ENCODE measurements around the gene FILIP1.

DNA sequence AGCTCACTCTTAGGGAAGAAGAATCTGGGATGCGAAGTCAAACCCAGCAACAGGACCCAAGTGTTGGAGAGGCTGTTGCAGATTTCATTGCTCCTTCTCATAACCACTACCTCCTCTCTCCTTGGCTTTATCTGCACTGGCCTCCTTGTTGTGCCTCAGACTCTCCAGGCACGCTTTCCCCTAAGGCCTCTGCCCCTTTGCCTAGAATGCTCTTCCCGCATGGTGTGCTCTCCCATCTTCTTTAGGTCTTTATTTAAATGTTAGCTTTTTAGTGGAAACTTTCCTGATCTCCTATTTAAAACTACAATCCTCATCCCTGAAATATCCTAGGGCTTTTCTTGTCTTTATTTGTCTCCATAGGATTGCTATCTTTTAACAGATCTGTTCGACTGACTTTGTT lies 114.1 kb downstream of the FILIP1 start:
- TF ChIP-seq SP1 (IDR thresholded peaks at IDR 0.05; ENCODE audit: low read depth, low read length) (no peak), TEAD4 (IDR thresholded peaks at IDR 0.05; ENCODE audit: low read depth, low read length) (no peak), BACH1 (IDR thresholded peaks at IDR 0.05; ENCODE audit: low read length) (no peak), EZH2 (IDR thresholded peaks at IDR 0.05; ENCODE audit: low read depth, low read length, severe bottlenecking) (no peak), CEBPB (IDR thresholded peaks at IDR 0.05; ENCODE audit: low read depth, low read length) (no peak), RNF2 (IDR thresholded peaks at IDR 0.05; ENCODE audit: borderline replicate concordance, low read depth, low read length, missing control alignments, poor library complexity, severe bottlenecking) (no peak), EGR1 (IDR thresholded peaks at IDR 0.05; ENCODE audit: borderline replicate concordance, low read depth, low read length) (no peak), SP2 (IDR thresholded peaks at IDR 0.05; ENCODE audit: low read length) (no peak), POLR2AphosphoS5 (IDR thresholded peaks at IDR 0.05; ENCODE audit: low read depth, low read length) (no peak)
- TF ChIP-seq, protein P1, sequence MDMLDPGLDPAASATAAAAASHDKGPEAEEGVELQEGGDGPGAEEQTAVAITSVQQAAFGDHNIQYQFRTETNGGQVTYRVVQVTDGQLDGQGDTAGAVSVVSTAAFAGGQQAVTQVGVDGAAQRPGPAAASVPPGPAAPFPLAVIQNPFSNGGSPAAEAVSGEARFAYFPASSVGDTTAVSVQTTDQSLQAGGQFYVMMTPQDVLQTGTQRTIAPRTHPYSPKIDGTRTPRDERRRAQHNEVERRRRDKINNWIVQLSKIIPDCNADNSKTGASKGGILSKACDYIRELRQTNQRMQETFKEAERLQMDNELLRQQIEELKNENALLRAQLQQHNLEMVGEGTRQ (IDR thresholded peaks at IDR 0.05; ENCODE audit: low read length), result no peak
- TF ChIP-seq, protein P2, sequence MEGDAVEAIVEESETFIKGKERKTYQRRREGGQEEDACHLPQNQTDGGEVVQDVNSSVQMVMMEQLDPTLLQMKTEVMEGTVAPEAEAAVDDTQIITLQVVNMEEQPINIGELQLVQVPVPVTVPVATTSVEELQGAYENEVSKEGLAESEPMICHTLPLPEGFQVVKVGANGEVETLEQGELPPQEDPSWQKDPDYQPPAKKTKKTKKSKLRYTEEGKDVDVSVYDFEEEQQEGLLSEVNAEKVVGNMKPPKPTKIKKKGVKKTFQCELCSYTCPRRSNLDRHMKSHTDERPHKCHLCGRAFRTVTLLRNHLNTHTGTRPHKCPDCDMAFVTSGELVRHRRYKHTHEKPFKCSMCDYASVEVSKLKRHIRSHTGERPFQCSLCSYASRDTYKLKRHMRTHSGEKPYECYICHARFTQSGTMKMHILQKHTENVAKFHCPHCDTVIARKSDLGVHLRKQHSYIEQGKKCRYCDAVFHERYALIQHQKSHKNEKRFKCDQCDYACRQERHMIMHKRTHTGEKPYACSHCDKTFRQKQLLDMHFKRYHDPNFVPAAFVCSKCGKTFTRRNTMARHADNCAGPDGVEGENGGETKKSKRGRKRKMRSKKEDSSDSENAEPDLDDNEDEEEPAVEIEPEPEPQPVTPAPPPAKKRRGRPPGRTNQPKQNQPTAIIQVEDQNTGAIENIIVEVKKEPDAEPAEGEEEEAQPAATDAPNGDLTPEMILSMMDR (IDR thresholded peaks at IDR 0.05; ENCODE audit: control extremely low read depth in 1 of 3, insufficient read depth in 1 of 3, low read depth in 1 of 3, low read length in 3 of 3), result no peak

Data from H1 (cell line).